ENCODE data around the gene ZNF584.
A peak's percentile ranks its signal among the peaks of the same experiment; 100 is the strongest.
"Not testable (repeated sequence)": the region's sequence is repeated elsewhere in the genome, so short reads cannot be mapped to it uniquely, and the experiment has no call there.

The ZNF584 gene

GRCh38 chr19:58408152-58409009 is at the start of gene ZNF584:
Gene ZNF584, plus strand, starts transcription at chr19:58408649. Its CDS starts 499 bp downstream, at chr19:58409148.
- ATAC-seq, result peak; percentile 96

GRCh38 chr19:58361900-58362271 is 46.6 kb upstream of the ZNF584 start:
- DNase-seq (peak; percentile 73), ATAC-seq (peak; percentile 41)
- peaks cover 2% of the 10 kb centered on the region for H3K36me3 Mint-ChIP-seq (ENCODE audit: low read depth)
- peak overlapping the region; percentile 99 for H3K27ac Mint-ChIP-seq
- peaks cover 20% of the 10 kb centered on the region for H3K4me1 Mint-ChIP-seq
- no peaks in the 10 kb centered on the region for H3K27me3 Mint-ChIP-seq
- peak overlapping the region; percentile 97 for H3K4me3 Mint-ChIP-seq
- no peaks in the 10 kb centered on the region for H3K9me3 Mint-ChIP-seq

More at GRCh38 chr19:58408152-58409009, at the start of gene ZNF584:
- H3K36me3 Mint-ChIP-seq (ENCODE audit: low read depth), result peaks cover 11% of the 10 kb centered on the region
- H3K27me3 Mint-ChIP-seq, result no peaks in the 10 kb centered on the region
- peak within 1 kb of the TSS; percentile 91 for H3K4me3 Mint-ChIP-seq
- peak; percentile 95 for DNase-seq
- peaks cover 34% of the 10 kb centered on the region for H3K4me1 Mint-ChIP-seq
- peak within 1 kb of the TSS; percentile 94 for H3K27ac Mint-ChIP-seq
- H3K9me3 Mint-ChIP-seq, result no peaks in the 10 kb centered on the region

GRCh38 chr19:58362272-58362994 is 46.0 kb upstream of the ZNF584 start, which contains the start of gene ZNF497:
Gene ZNF497, minus strand, starts transcription at chr19:58362751. Its CDS starts 5,116 bp downstream, at chr19:58357635.
- Mint-ChIP-seq H3K36me3 (ENCODE audit: low read depth) (peaks cover 3% of the 10 kb centered on the region), H3K9me3 (no peaks in the 10 kb centered on the region), H3K27ac (peak within 1 kb of the TSS; percentile 99), H3K4me3 (peak within 1 kb of the TSS; percentile 97), H3K4me1 (peaks cover 18% of the 10 kb centered on the region), H3K27me3 (no peaks in the 10 kb centered on the region)
- peak; percentile 94 for ATAC-seq
- DNase-seq, result peak; percentile 98

GRCh38 chr19:58364146-58364545 is 44.3 kb upstream of the ZNF584 start:
- ATAC-seq (no peak), DNase-seq (no peak)
- H3K4me3 Mint-ChIP-seq, result peak overlapping the region; percentile 32
- no peaks in the 10 kb centered on the region for H3K9me3 Mint-ChIP-seq
- peaks cover 18% of the 10 kb centered on the region for H3K4me1 Mint-ChIP-seq
- no peaks in the 10 kb centered on the region for H3K27me3 Mint-ChIP-seq
- H3K36me3 Mint-ChIP-seq (ENCODE audit: low read depth), result peaks cover 3% of the 10 kb centered on the region
- H3K27ac Mint-ChIP-seq, result no peak overlapping the region

GRCh38 chr19:58366585-58367430 is 41.6 kb upstream of the ZNF584 start:
- peaks cover 9% of the 10 kb centered on the region for H3K4me1 Mint-ChIP-seq
- H3K36me3 Mint-ChIP-seq (ENCODE audit: low read depth), result peaks cover 3% of the 10 kb centered on the region
- no peaks in the 10 kb centered on the region for H3K27me3 Mint-ChIP-seq
- H3K9me3 Mint-ChIP-seq, result no peaks in the 10 kb centered on the region
- no peak overlapping the region for H3K27ac Mint-ChIP-seq
- ATAC-seq (no peak), DNase-seq (no peak)
- H3K4me3 Mint-ChIP-seq, result no peak overlapping the region

- no peaks in the 10 kb centered on the region for H3K9me3 Mint-ChIP-seq
- H3K4me1 Mint-ChIP-seq, result peaks cover 2% of the 10 kb centered on the region
- no peak overlapping the region for H3K4me3 Mint-ChIP-seq
Observed at GRCh38 chr19:58367698-58368454, 40.6 kb upstream of the ZNF584 start.

GRCh38 chr19:58368561-58369360 is 39.7 kb upstream of the ZNF584 start:
- DNase-seq, result no peak
- Mint-ChIP-seq H3K36me3 (ENCODE audit: low read depth) (peaks cover 1% of the 10 kb centered on the region), H3K27me3 (no peaks in the 10 kb centered on the region), H3K9me3 (no peaks in the 10 kb centered on the region), H3K4me1 (no peaks in the 10 kb centered on the region), H3K27ac (no peak overlapping the region), H3K4me3 (no peak overlapping the region)
- ATAC-seq, result no peak

More at GRCh38 chr19:58367698-58368454, 40.6 kb upstream of the ZNF584 start:
- Mint-ChIP-seq H3K36me3 (ENCODE audit: low read depth) (peaks cover 1% of the 10 kb centered on the region), H3K27ac (no peak overlapping the region), H3K27me3 (no peaks in the 10 kb centered on the region)
- ATAC-seq, result no peak
- DNase-seq, result no peak

- no peaks in the 10 kb centered on the region for H3K27me3 Mint-ChIP-seq
- peaks cover 4% of the 10 kb centered on the region for H3K4me1 Mint-ChIP-seq
- H3K4me3 Mint-ChIP-seq, result no peak overlapping the region
- no peak overlapping the region for H3K27ac Mint-ChIP-seq
- ATAC-seq (no peak), DNase-seq (no peak)
- no peaks in the 10 kb centered on the region for H3K36me3 Mint-ChIP-seq (ENCODE audit: low read depth)
- no peaks in the 10 kb centered on the region for H3K9me3 Mint-ChIP-seq
Observed at GRCh38 chr19:58372311-58373133, 35.9 kb upstream of the ZNF584 start.

GRCh38 chr19:58374200-58374599 is 34.2 kb upstream of the ZNF584 start:
- Mint-ChIP-seq H3K4me1 (peaks cover 4% of the 10 kb centered on the region), H3K36me3 (ENCODE audit: low read depth) (no peaks in the 10 kb centered on the region), H3K27ac (no peak overlapping the region), H3K27me3 (no peaks in the 10 kb centered on the region), H3K4me3 (no peak overlapping the region), H3K9me3 (no peaks in the 10 kb centered on the region)
- DNase-seq (no peak), ATAC-seq (no peak)

GRCh38 chr19:58376724-58377123 is 31.7 kb upstream of the ZNF584 start:
- H3K36me3 Mint-ChIP-seq (ENCODE audit: low read depth); H3K4me3 Mint-ChIP-seq; H3K27me3 Mint-ChIP-seq; DNase-seq; ATAC-seq; H3K27ac Mint-ChIP-seq; H3K9me3 Mint-ChIP-seq: not testable (repeated sequence)
- peaks cover 19% of the 10 kb centered on the region for H3K4me1 Mint-ChIP-seq

- Mint-ChIP-seq H3K4me3 (peak overlapping the region; percentile 92), H3K27me3 (no peaks in the 10 kb centered on the region), H3K9me3 (no peaks in the 10 kb centered on the region), H3K36me3 (ENCODE audit: low read depth) (no peaks in the 10 kb centered on the region), H3K27ac (peak overlapping the region; percentile 96), H3K4me1 (peaks cover 28% of the 10 kb centered on the region)
- ATAC-seq (no peak), DNase-seq (no peak)
Observed at GRCh38 chr19:58379246-58379645, 29.2 kb upstream of the ZNF584 start.

GRCh38 chr19:58380037-58380661 is 28.3 kb upstream of the ZNF584 start:
- Mint-ChIP-seq H3K4me1 (peaks cover 26% of the 10 kb centered on the region), H3K27me3 (no peaks in the 10 kb centered on the region), H3K27ac (peak overlapping the region; percentile 96), H3K36me3 (ENCODE audit: low read depth) (no peaks in the 10 kb centered on the region), H3K4me3 (peak overlapping the region; percentile 92), H3K9me3 (no peaks in the 10 kb centered on the region)
- DNase-seq, result no peak
- ATAC-seq, result no peak
